ENCODE measurements around the gene SLC39A8.

The SLC39A8 gene

GRCh38 chr4:102217345-102217744 is 127.9 kb downstream of the SLC39A8 start:
- DNase-seq (ENCODE audit: low read depth) = no peak
- in situ Hi-C loops (cut with HindIII; ENCODE audit: low sequenced_read_pairs) = no loop called here
- no peak overlapping the region for H3K4me3 ChIP-seq (ENCODE audit: low read depth, low read length)
- TF ChIP-seq CTCF (IDR thresholded peaks at IDR 0.05; ENCODE audit: low read depth, low read length, missing control alignments) = no peak

- H3K4me3 ChIP-seq (ENCODE audit: low read depth, low read length) = no peak overlapping the region
- in situ Hi-C loops (cut with HindIII; ENCODE audit: low sequenced_read_pairs) = no loop called here
- TF ChIP-seq CTCF (IDR thresholded peaks at IDR 0.05; ENCODE audit: low read depth, low read length, missing control alignments) = no peak
- no peak for DNase-seq (ENCODE audit: low read depth)
Observed at GRCh38 chr4:102216666-102217065, 128.6 kb downstream of the SLC39A8 start.

GRCh38 chr4:102213031-102213430 is 132.3 kb downstream of the SLC39A8 start:
- no peak overlapping the region for H3K4me3 ChIP-seq (ENCODE audit: low read depth, low read length)
- in situ Hi-C loops (cut with HindIII; ENCODE audit: low sequenced_read_pairs) = no loop called here
- no peak for DNase-seq (ENCODE audit: low read depth)
- TF ChIP-seq CTCF (IDR thresholded peaks at IDR 0.05; ENCODE audit: low read depth, low read length, missing control alignments) = no peak
